Measurements from ENCODE around the gene BAK1. TPM values are rescaled to one million over a fixed set of nuclear protein-coding genes. Genes with fewer than 3 reads are reported as not detected.

Gene BAK1
- total RNA-seq, 4 donors from 2014 or later: 14.3 to 26.2 (median 20.0) TPM

GRCh38 chr6:33613146-33613794, 33.2 kb upstream of the BAK1 start:
- H3K9me3 ChIP-seq: no peaks in the 10 kb centered on the region
- peaks cover 8 to 44% (median 17%) of the 10 kb centered on the region in 3 donors for H3K4me1 ChIP-seq
- H3K4me3 ChIP-seq: no peak overlapping the region
- no peak for TF ChIP-seq POLR2A (IDR thresholded peaks at IDR 0.05)
- TF ChIP-seq CTCF (IDR thresholded peaks at IDR 0.05): no peak
- H3K27ac ChIP-seq: peak overlapping the region in 2 of 4 donors; percentile 36 to 52
- DNase-seq: no peak
- H3K36me3 ChIP-seq: no peaks in the 10 kb centered on the region
- intact Hi-C loops (cut with DNase I): no loop called here
- peaks cover 0 to 12% (median 0%) of the 10 kb centered on the region in 4 donors for H3K27me3 ChIP-seq
- 74 to 77% methylated on average over 3 to 6 of the region's 8 CpGs for WGBS, 2 donors

- DNase-seq: no peak
- intact Hi-C loops (cut with DNase I): no loop called here
- Histone ChIP-seq H3K36me3 (no peaks in the 10 kb centered on the region), H3K27me3 (peaks cover 0 to 18% (median 0%) of the 10 kb centered on the region in 4 donors), H3K9me3 (no peaks in the 10 kb centered on the region), H3K27ac (peak overlapping the region in 2 of 4 donors; percentile 16 to 71), H3K4me3 (no peak overlapping the region), H3K4me1 (peaks cover 8 to 62% (median 33%) of the 10 kb centered on the region in 3 donors)
- TF ChIP-seq POLR2A (IDR thresholded peaks at IDR 0.05) (no peak), CTCF (IDR thresholded peaks at IDR 0.05) (no peak)
- WGBS, 2 donors: 35 to 82% methylated on average over 9 to 10 of the region's 22 CpGs
Measured at GRCh38 chr6:33610779-33611732, 31.0 kb upstream of the BAK1 start.

- H3K27me3 ChIP-seq: peaks cover 0 to 21% (median 0%) of the 10 kb centered on the region in 4 donors
- intact Hi-C loops (cut with DNase I): no loop called here
- H3K36me3 ChIP-seq: no peaks in the 10 kb centered on the region
- no peak overlapping the region for H3K4me3 ChIP-seq
- DNase-seq: no peak
- peak overlapping the region in 3 of 4 donors; percentile 15 to 71 (median 57) for H3K27ac ChIP-seq
- H3K9me3 ChIP-seq: no peaks in the 10 kb centered on the region
- TF ChIP-seq CTCF (IDR thresholded peaks at IDR 0.05) (no peak), POLR2A (IDR thresholded peaks at IDR 0.05) (no peak)
- peaks cover 8 to 62% (median 33%) of the 10 kb centered on the region in 3 donors for H3K4me1 ChIP-seq
- WGBS, 2 donors: 76 to 81% methylated on average over 4 of the region's 4 CpGs
Measured at GRCh38 chr6:33610067-33610466, 30.0 kb upstream of the BAK1 start.

- peaks cover 8 to 62% (median 33%) of the 10 kb centered on the region in 3 donors for H3K4me1 ChIP-seq
- no peak overlapping the region for H3K4me3 ChIP-seq
- no peak for DNase-seq
- 44 to 45% methylated on average over 2 to 6 of the region's 6 CpGs for WGBS, 2 donors
- H3K9me3 ChIP-seq: no peaks in the 10 kb centered on the region
- peak overlapping the region in 3 of 4 donors; percentile 15 to 71 (median 57) for H3K27ac ChIP-seq
- intact Hi-C loops (cut with DNase I): no loop called here
- TF ChIP-seq POLR2A (IDR thresholded peaks at IDR 0.05): no peak
- H3K36me3 ChIP-seq: no peaks in the 10 kb centered on the region
- H3K27me3 ChIP-seq: peaks cover 0 to 26% (median 0%) of the 10 kb centered on the region in 4 donors
Measured at GRCh38 chr6:33609528-33609927, 29.5 kb upstream of the BAK1 start.

- Histone ChIP-seq H3K27ac (peak overlapping the region in 1 of 4 donors; percentile 71), H3K27me3 (peaks cover 0 to 31% (median 0%) of the 10 kb centered on the region in 4 donors), H3K4me1 (peaks cover 8 to 58% (median 33%) of the 10 kb centered on the region in 3 donors), H3K36me3 (no peaks in the 10 kb centered on the region), H3K4me3 (no peak overlapping the region), H3K9me3 (no peaks in the 10 kb centered on the region)
- 34 to 56% methylated on average over 2 to 3 of the region's 3 CpGs for WGBS, 2 donors
- TF ChIP-seq POLR2A (IDR thresholded peaks at IDR 0.05) (no peak), CTCF (IDR thresholded peaks at IDR 0.05) (no peak)
- intact Hi-C loops (cut with DNase I): no loop called here
- DNase-seq: no peak
Measured at GRCh38 chr6:33609019-33609418, 28.9 kb upstream of the BAK1 start.

Data from esophagus squamous epithelium (tissue), 5 donors.